ENCODE measurements around the gene GPR4. TPM values are rescaled to one million over a fixed set of nuclear protein-coding genes. Genes with fewer than 3 reads are reported as not detected.

Gene GPR4
- total RNA-seq, 1 experiment from 2014 or later: not detected

- Histone ChIP-seq H3K4me3 (no peak overlapping the region), H3K4me1 (replicated peaks) (peaks cover 8% of the 10 kb centered on the region), H3K27ac (no peak overlapping the region), H3K9me3 (replicated peaks) (no peaks in the 10 kb centered on the region; the same call in 1 of the 2 replicates), H3K27me3 (replicated peaks) (no peaks in the 10 kb centered on the region), H3K36me3 (0 out of 2 replicates have a peak, but pooled peaks cover 4% of the 10 kb centered on the region)
- DNase-seq (ENCODE audit: low read depth in 1 of 2, low spot score in 2 of 2): peak in 1 of 2 experiments; percentile 58
These were observed 32.2 kb downstream of the GPR4 start for GRCh38 chr19:45569619-45570421.

- no peak overlapping the region for H3K4me3 ChIP-seq
- H3K4me1 ChIP-seq (replicated peaks): peaks cover 8% of the 10 kb centered on the region
- H3K27ac ChIP-seq: no peak overlapping the region
- no peaks in the 10 kb centered on the region; the same call in 1 of the 2 replicates for H3K9me3 ChIP-seq (replicated peaks)
- H3K27me3 ChIP-seq (replicated peaks): no peaks in the 10 kb centered on the region
- 0 out of 2 replicates have a peak, but pooled peaks cover 4% of the 10 kb centered on the region for H3K36me3 ChIP-seq
- no peak for DNase-seq (ENCODE audit: low read depth in 1 of 2, low spot score in 2 of 2)
These were observed 33.3 kb downstream of the GPR4 start for GRCh38 chr19:45568732-45569131.

GRCh38 chr19:45567609-45568008 lies 34.4 kb downstream of the GPR4 start:
- no peaks in the 10 kb centered on the region; the same call in 1 of the 2 replicates for H3K9me3 ChIP-seq (replicated peaks)
- H3K4me3 ChIP-seq: no peak overlapping the region
- no peaks in the 10 kb centered on the region for H3K36me3 ChIP-seq
- no peak for DNase-seq (ENCODE audit: low read depth in 1 of 2, low spot score in 2 of 2)
- H3K27ac ChIP-seq: no peak overlapping the region
- peaks cover 8% of the 10 kb centered on the region for H3K4me1 ChIP-seq (replicated peaks)
- no peaks in the 10 kb centered on the region for H3K27me3 ChIP-seq (replicated peaks)

- H3K9me3 ChIP-seq (replicated peaks): no peaks in the 10 kb centered on the region
- no peaks in the 10 kb centered on the region for H3K27me3 ChIP-seq (replicated peaks)
- no peak for DNase-seq (ENCODE audit: low read depth in 1 of 2, low spot score in 2 of 2)
- H3K36me3 ChIP-seq: no peaks in the 10 kb centered on the region
- H3K27ac ChIP-seq: no peak overlapping the region
- peaks cover 8% of the 10 kb centered on the region for H3K4me1 ChIP-seq (replicated peaks)
- no peak overlapping the region for H3K4me3 ChIP-seq
These were observed 37.8 kb downstream of the GPR4 start for GRCh38 chr19:45564131-45564780.

- Histone ChIP-seq H3K36me3 (no peaks in the 10 kb centered on the region), H3K4me3 (no peak overlapping the region)
These were observed 41.3 kb downstream of the GPR4 start for GRCh38 chr19:45560686-45561085.

GRCh38 chr19:45560038-45560437 lies 42.0 kb downstream of the GPR4 start:
- no peak for DNase-seq (ENCODE audit: low read depth in 1 of 2, low spot score in 2 of 2)
- no peak overlapping the region for H3K27ac ChIP-seq
- no peaks in the 10 kb centered on the region for H3K27me3 ChIP-seq (replicated peaks)
- no peaks in the 10 kb centered on the region for H3K4me1 ChIP-seq (replicated peaks)
- H3K4me3 ChIP-seq: no peak overlapping the region
- H3K36me3 ChIP-seq: no peaks in the 10 kb centered on the region
- no peaks in the 10 kb centered on the region for H3K9me3 ChIP-seq (replicated peaks)

More at GRCh38 chr19:45560686-45561085, 41.3 kb downstream of the GPR4 start:
- Histone ChIP-seq H3K4me1 (replicated peaks) (no peaks in the 10 kb centered on the region), H3K27me3 (replicated peaks) (no peaks in the 10 kb centered on the region), H3K9me3 (replicated peaks) (no peaks in the 10 kb centered on the region), H3K27ac (no peak overlapping the region)
- no peak for DNase-seq (ENCODE audit: low read depth in 1 of 2, low spot score in 2 of 2)

GRCh38 chr19:45558399-45558878 lies 43.6 kb downstream of the GPR4 start:
- no peaks in the 10 kb centered on the region for H3K27me3 ChIP-seq (replicated peaks)
- H3K27ac ChIP-seq: no peak overlapping the region
- no peaks in the 10 kb centered on the region for H3K9me3 ChIP-seq (replicated peaks)
- H3K36me3 ChIP-seq: peaks cover 2% of the 10 kb centered on the region; the same call in 1 of the 2 replicates
- DNase-seq (ENCODE audit: low read depth in 1 of 2, low spot score in 2 of 2): no peak
- no peak overlapping the region for H3K4me3 ChIP-seq
- no peaks in the 10 kb centered on the region for H3K4me1 ChIP-seq (replicated peaks)

GRCh38 chr19:45556835-45557234 lies 45.2 kb downstream of the GPR4 start:
- H3K36me3 ChIP-seq: peaks cover 9% of the 10 kb centered on the region; the same call in 1 of the 2 replicates
- no peak overlapping the region for H3K4me3 ChIP-seq
- no peaks in the 10 kb centered on the region for H3K9me3 ChIP-seq (replicated peaks)
- H3K4me1 ChIP-seq (replicated peaks): no peaks in the 10 kb centered on the region
- DNase-seq (ENCODE audit: low read depth in 1 of 2, low spot score in 2 of 2): no peak
- H3K27ac ChIP-seq: no peak overlapping the region
- H3K27me3 ChIP-seq (replicated peaks): no peaks in the 10 kb centered on the region

GRCh38 chr19:45554481-45554880 lies 47.5 kb downstream of the GPR4 start:
- Histone ChIP-seq H3K9me3 (replicated peaks) (no peaks in the 10 kb centered on the region), H3K27me3 (replicated peaks) (no peaks in the 10 kb centered on the region), H3K27ac (no peak overlapping the region), H3K4me1 (replicated peaks) (no peaks in the 10 kb centered on the region), H3K36me3 (peaks cover 9% of the 10 kb centered on the region; the same call in 1 of the 2 replicates), H3K4me3 (no peak overlapping the region)
- DNase-seq (ENCODE audit: low read depth in 1 of 2, low spot score in 2 of 2): no peak

- Histone ChIP-seq H3K9me3 (replicated peaks) (no peaks in the 10 kb centered on the region), H3K4me1 (replicated peaks) (peaks cover under 1% of the 10 kb centered on the region; the same call in 1 of the 2 replicates), H3K4me3 (no peak overlapping the region), H3K27ac (no peak overlapping the region), H3K36me3 (peaks cover 9% of the 10 kb centered on the region; the same call in 1 of the 2 replicates), H3K27me3 (replicated peaks) (no peaks in the 10 kb centered on the region)
- DNase-seq (ENCODE audit: low read depth in 1 of 2, low spot score in 2 of 2): no peak
These were observed 48.5 kb downstream of the GPR4 start for GRCh38 chr19:45553464-45553863.

- Histone ChIP-seq H3K27me3 (replicated peaks) (no peaks in the 10 kb centered on the region), H3K27ac (peak overlapping the region; percentile 18), H3K9me3 (replicated peaks) (no peaks in the 10 kb centered on the region), H3K36me3 (peaks cover 4% of the 10 kb centered on the region; the same call in 1 of the 2 replicates), H3K4me3 (no peak overlapping the region), H3K4me1 (replicated peaks) (peaks cover 7% of the 10 kb centered on the region)
- DNase-seq (ENCODE audit: low read depth in 1 of 2, low spot score in 2 of 2): peak; percentile 73 to 86
These were observed 53.9 kb downstream of the GPR4 start for GRCh38 chr19:45547965-45548609.

GRCh38 chr19:45547211-45547770 lies 54.7 kb downstream of the GPR4 start:
- no peak for DNase-seq (ENCODE audit: low read depth in 1 of 2, low spot score in 2 of 2)
- no peaks in the 10 kb centered on the region for H3K9me3 ChIP-seq (replicated peaks)
- no peaks in the 10 kb centered on the region for H3K36me3 ChIP-seq
- no peak overlapping the region for H3K4me3 ChIP-seq
- no peaks in the 10 kb centered on the region for H3K27me3 ChIP-seq (replicated peaks)
- H3K4me1 ChIP-seq (replicated peaks): peaks cover 7% of the 10 kb centered on the region
- H3K27ac ChIP-seq: no peak overlapping the region

GRCh38 chr19:45542234-45542668 lies 59.8 kb downstream of the GPR4 start:
- Histone ChIP-seq H3K9me3 (replicated peaks) (peaks cover 4% of the 10 kb centered on the region; the same call in 1 of the 2 replicates), H3K4me3 (no peak overlapping the region), H3K27me3 (replicated peaks) (no peaks in the 10 kb centered on the region), H3K27ac (no peak overlapping the region), H3K36me3 (no peaks in the 10 kb centered on the region), H3K4me1 (replicated peaks) (no peaks in the 10 kb centered on the region)
- DNase-seq (ENCODE audit: low read depth in 1 of 2, low spot score in 2 of 2): peak in 1 of 2 experiments; percentile 26
